ENCODE measurements around the gene FAM78A.

The FAM78A gene

DNA sequence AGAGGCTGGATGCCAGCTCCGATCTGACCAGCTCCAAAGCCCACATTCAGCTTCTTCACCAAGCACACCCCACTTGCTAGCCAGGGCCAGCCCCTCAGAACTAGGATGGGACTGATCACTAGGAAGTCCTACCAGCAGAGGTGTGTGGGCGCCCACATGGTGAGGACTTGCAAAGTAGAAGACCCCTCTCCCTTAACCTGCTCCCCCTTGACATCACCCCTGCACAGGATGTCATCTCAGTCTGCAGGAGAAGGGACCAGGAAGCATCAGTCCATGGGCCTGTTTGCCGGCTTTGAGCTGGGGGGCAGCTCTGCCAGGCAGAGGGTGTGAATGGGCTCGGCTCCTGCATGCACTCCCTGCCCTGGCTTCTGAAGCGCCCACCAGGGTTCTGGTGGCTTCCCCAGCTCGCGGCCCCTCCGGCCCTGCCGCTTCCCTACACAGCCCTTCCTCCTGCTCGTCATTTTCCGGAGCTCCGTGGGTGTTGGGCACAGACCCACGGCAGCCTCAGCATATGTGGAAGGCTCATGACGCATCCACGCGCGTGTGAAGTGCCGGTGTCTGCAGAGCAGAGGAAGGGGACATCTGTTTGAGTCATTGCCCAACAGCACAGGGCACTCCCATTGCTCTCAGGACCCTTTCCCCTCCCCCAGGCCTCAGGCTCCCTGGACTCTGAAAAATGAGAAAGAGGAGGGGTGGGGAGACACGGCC is 3.7 kb upstream of the FAM78A start:
- H3K9ac ChIP-seq (ENCODE audit: low read length): no peak overlapping the region
- peaks cover 15% of the 10 kb centered on the region for H3K79me2 ChIP-seq (ENCODE audit: low read length)
- H3K4me1 ChIP-seq (ENCODE audit: low read length): no peaks in the 10 kb centered on the region
- H3K27me3 ChIP-seq (replicated peaks; ENCODE audit: insufficient read depth, low read length): peaks cover 27% of the 10 kb centered on the region
- no peak overlapping the region for H3K4me3 ChIP-seq (ENCODE audit: low read length)
- peaks cover 23% of the 10 kb centered on the region for H3F3A ChIP-seq (ENCODE audit: insufficient read depth, low read length)
- no peak for DNase-seq
- TF ChIP-seq, protein P1, sequence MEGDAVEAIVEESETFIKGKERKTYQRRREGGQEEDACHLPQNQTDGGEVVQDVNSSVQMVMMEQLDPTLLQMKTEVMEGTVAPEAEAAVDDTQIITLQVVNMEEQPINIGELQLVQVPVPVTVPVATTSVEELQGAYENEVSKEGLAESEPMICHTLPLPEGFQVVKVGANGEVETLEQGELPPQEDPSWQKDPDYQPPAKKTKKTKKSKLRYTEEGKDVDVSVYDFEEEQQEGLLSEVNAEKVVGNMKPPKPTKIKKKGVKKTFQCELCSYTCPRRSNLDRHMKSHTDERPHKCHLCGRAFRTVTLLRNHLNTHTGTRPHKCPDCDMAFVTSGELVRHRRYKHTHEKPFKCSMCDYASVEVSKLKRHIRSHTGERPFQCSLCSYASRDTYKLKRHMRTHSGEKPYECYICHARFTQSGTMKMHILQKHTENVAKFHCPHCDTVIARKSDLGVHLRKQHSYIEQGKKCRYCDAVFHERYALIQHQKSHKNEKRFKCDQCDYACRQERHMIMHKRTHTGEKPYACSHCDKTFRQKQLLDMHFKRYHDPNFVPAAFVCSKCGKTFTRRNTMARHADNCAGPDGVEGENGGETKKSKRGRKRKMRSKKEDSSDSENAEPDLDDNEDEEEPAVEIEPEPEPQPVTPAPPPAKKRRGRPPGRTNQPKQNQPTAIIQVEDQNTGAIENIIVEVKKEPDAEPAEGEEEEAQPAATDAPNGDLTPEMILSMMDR (IDR thresholded peaks at IDR 0.05; ENCODE audit: low read length): no peak
- TF ChIP-seq EZH2 (optimal IDR thresholded peaks at IDR 0.05; ENCODE audit: low read depth, low read length): no peak
- TF ChIP-seq EZH2phosphoT487 (IDR thresholded peaks at IDR 0.05; ENCODE audit: low read length): no peak
- no peaks in the 10 kb centered on the region for H3K9me2 ChIP-seq (replicated peaks; ENCODE audit: insufficient read depth, low read length)
- no peaks in the 10 kb centered on the region for H4K20me1 ChIP-seq (ENCODE audit: insufficient read depth, low read length)
- H3K36me3 ChIP-seq (replicated peaks; ENCODE audit: insufficient read depth, low read length): no peaks in the 10 kb centered on the region
- H3K9me3 ChIP-seq (replicated peaks; ENCODE audit: insufficient read depth, low read length): no peaks in the 10 kb centered on the region
- no peak overlapping the region for H3K4me2 ChIP-seq (ENCODE audit: low read depth, low read length)
- no peak overlapping the region for H3K27ac ChIP-seq (ENCODE audit: low read length)
- H2AFZ ChIP-seq (ENCODE audit: low read length): no peak overlapping the region

DNA sequence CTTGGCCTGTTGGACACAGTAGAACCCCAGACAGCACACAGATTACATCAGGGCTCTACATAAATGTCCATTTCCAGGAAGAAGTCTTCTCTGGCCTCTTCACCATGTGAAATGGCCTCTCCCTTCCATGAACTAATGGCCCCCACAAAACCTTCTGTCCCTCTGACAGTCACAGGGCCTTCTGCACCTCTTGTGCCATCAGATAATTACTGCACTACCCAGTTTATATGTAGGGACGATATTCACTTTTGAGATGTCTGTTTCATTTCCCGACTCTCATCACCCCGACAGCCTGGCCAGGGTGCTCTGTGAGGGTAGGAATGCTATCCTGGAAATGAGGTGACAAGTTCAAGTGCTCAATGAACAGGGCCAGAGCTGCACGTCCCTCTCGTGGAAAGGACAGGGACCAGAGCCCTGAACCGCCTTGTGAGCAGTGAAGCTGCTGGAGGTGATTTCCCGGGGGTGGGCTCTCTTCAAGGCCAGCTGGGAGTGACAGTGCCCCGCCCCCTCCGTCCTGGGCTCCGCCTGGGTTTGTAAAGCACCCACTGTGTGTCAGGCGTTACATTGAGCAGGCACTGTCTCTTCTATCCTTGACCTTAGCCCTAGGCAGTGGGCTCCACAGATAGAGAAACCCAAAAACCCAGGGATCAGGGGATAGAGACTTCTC is 3.0 kb upstream of the FAM78A start:
- Histone ChIP-seq H3K9ac (ENCODE audit: low read length) (no peak overlapping the region), H2AFZ (ENCODE audit: low read length) (no peak overlapping the region), H3K4me2 (ENCODE audit: low read depth, low read length) (no peak overlapping the region), H3K9me3 (replicated peaks; ENCODE audit: insufficient read depth, low read length) (no peaks in the 10 kb centered on the region), H3K36me3 (replicated peaks; ENCODE audit: insufficient read depth, low read length) (no peaks in the 10 kb centered on the region), H3K79me2 (ENCODE audit: low read length) (peaks cover 22% of the 10 kb centered on the region), H3K4me1 (ENCODE audit: low read length) (no peaks in the 10 kb centered on the region), H3K27me3 (replicated peaks; ENCODE audit: insufficient read depth, low read length) (peaks cover 27% of the 10 kb centered on the region), H3F3A (ENCODE audit: insufficient read depth, low read length) (peaks cover 29% of the 10 kb centered on the region), H3K9me2 (replicated peaks; ENCODE audit: insufficient read depth, low read length) (no peaks in the 10 kb centered on the region), H4K20me1 (ENCODE audit: insufficient read depth, low read length) (no peaks in the 10 kb centered on the region), H3K27ac (ENCODE audit: low read length) (no peak overlapping the region), H3K4me3 (ENCODE audit: low read length) (no peak overlapping the region)
- TF ChIP-seq, protein P1 (IDR thresholded peaks at IDR 0.05; ENCODE audit: low read length): no peak
- TF ChIP-seq EZH2 (optimal IDR thresholded peaks at IDR 0.05; ENCODE audit: low read depth, low read length) (no peak), EZH2phosphoT487 (IDR thresholded peaks at IDR 0.05; ENCODE audit: low read length) (no peak)
- DNase-seq: no peak

DNA sequence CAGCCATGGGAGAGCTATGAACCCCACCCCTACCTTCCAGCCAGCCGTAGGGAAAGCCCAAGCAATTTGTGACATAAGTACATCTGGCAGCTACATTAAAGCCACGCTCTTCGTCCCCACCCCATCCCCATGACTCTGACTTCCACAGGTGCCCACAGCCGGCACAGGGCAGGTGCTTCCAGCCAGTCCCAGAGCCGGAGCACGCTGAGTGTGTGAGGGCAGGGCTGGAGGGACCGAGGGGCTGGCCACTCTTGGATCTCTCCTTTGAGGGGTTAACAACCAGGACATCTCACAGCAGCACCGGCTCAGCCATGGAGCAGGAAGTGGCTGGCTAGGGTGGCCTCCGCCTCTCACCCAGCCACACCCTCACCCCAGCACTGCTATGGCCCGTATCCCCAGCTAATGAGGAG is 2.4 kb upstream of the FAM78A start:
- H3K9ac ChIP-seq (ENCODE audit: low read length): no peak overlapping the region
- H4K20me1 ChIP-seq (ENCODE audit: insufficient read depth, low read length): no peaks in the 10 kb centered on the region
- peaks cover 34% of the 10 kb centered on the region for H3F3A ChIP-seq (ENCODE audit: insufficient read depth, low read length)
- H3K27ac ChIP-seq (ENCODE audit: low read length): no peak overlapping the region
- H2AFZ ChIP-seq (ENCODE audit: low read length): no peak overlapping the region
- no peak for DNase-seq
- peaks cover 28% of the 10 kb centered on the region for H3K79me2 ChIP-seq (ENCODE audit: low read length)
- H3K36me3 ChIP-seq (replicated peaks; ENCODE audit: insufficient read depth, low read length): no peaks in the 10 kb centered on the region
- H3K9me3 ChIP-seq (replicated peaks; ENCODE audit: insufficient read depth, low read length): no peaks in the 10 kb centered on the region
- H3K4me2 ChIP-seq (ENCODE audit: low read depth, low read length): no peak overlapping the region
- H3K4me1 ChIP-seq (ENCODE audit: low read length): peaks cover 6% of the 10 kb centered on the region; the same call in 1 of the 2 replicates
- TF ChIP-seq EZH2phosphoT487 (IDR thresholded peaks at IDR 0.05; ENCODE audit: low read length): no peak
- TF ChIP-seq, protein P1 (IDR thresholded peaks at IDR 0.05; ENCODE audit: low read length): no peak
- no peaks in the 10 kb centered on the region for H3K9me2 ChIP-seq (replicated peaks; ENCODE audit: insufficient read depth, low read length)
- H3K27me3 ChIP-seq (replicated peaks; ENCODE audit: insufficient read depth, low read length): peaks cover 27% of the 10 kb centered on the region
- no peak overlapping the region for H3K4me3 ChIP-seq (ENCODE audit: low read length)
